OCI-LY7 (cell line): ENCODE results near the gene C16orf74. TPM values are rescaled to one million over a fixed set of nuclear protein-coding genes. Genes with fewer than 3 reads are reported as not detected.

ENCODE experiments used
- BruUV-seq: library from RNA; stranded (reverse); fragments of 400-500 nt; replicated peaks from 2 replicates; lab custom pipeline; 2021; lab: Mats Ljungman, UMichigan
- CTCF ChIA-PET: fragments of 300-600 bp; sonication (Branson Sonifier 250); formaldehyde crosslinking; loops from one replicate; lab custom pipeline; 2022; ENCODE audit warnings: antibody characterized with exemption; ENCODE audit not compliant: unreplicated experiment; lab: Charles Lee
- POLR2A ChIA-PET: fragments of 300-600 bp; sonication (Branson Sonifier 250); formaldehyde crosslinking; loops from one replicate; lab custom pipeline; 2022; ENCODE audit warnings: antibody characterized with exemption; lab: Charles Lee
- DNase-seq: peaks from one replicate; pipeline ENCODE4 v3.0.0-alpha.2; 2015; ENCODE audit warnings: low spot score
- H2AFZ ChIP-seq: fragments of 200-600 bp; sonication (generic), shearing (Covaris generic); 2 replicates; pipeline ENCODE4 v1.6.1; 2014; ENCODE audit warnings: mild to moderate bottlenecking, antibody characterized with exemption, low read length, moderate library complexity
- H3K27ac ChIP-seq: fragments of 200-600 bp; sonication (generic); 2 replicates; pipeline ENCODE4 v1.5.1; 2014; ENCODE audit warnings: mixed run types, low read depth, mild to moderate bottlenecking, moderate library complexity, low read length, inconsistent platforms; ENCODE audit not compliant: poor library complexity, severe bottlenecking
- H3K36me3 ChIP-seq: fragments of 200-600 bp; sonication (generic); 2 replicates; pipeline ENCODE4 v1.6.1; 2014; ENCODE audit warnings: mild to moderate bottlenecking, antibody characterized with exemption, low read length, moderate library complexity, mixed read lengths; ENCODE audit not compliant: insufficient read depth
- H3K4me1 ChIP-seq: fragments of 200-600 bp; sonication (generic); 2 replicates; pipeline ENCODE4 v1.5.1; 2014; ENCODE audit warnings: mild to moderate bottlenecking, low read length; ENCODE audit not compliant: insufficient read depth, poor library complexity, severe bottlenecking
- H3K4me2 ChIP-seq: fragments of 200-600 bp; sonication (generic); 2 replicates; pipeline ENCODE4 v1.6.1; 2014; ENCODE audit warnings: mild to moderate bottlenecking, low read length
- H3K4me3 ChIP-seq: fragments of 200-600 bp; sonication (generic); 2 replicates; pipeline ENCODE4 v1.5.1; 2014; ENCODE audit warnings: mild to moderate bottlenecking, low read depth, low read length; ENCODE audit not compliant: poor library complexity, severe bottlenecking
- H3K79me2 ChIP-seq: fragments of 200-600 bp; sonication (generic); 2 replicates; pipeline ENCODE4 v1.6.1; 2016; ENCODE audit warnings: low read depth, mild to moderate bottlenecking, low read length, moderate library complexity, mixed read lengths; ENCODE audit not compliant: insufficient read depth
- H3K9me2 ChIP-seq: fragments of 200-600 bp; sonication (generic); 2 replicates; pipeline ENCODE4 v1.6.1; 2016; ENCODE audit warnings: mild to moderate bottlenecking, low read length, mixed read lengths; ENCODE audit not compliant: insufficient read depth
- H3K9me3 ChIP-seq: fragments of 200-600 bp; sonication (generic); 2 replicates; pipeline ENCODE4 v1.6.1; 2014; ENCODE audit warnings: mild to moderate bottlenecking, mixed run types, low read length, mixed read lengths
- H4K20me1 ChIP-seq: fragments of 200-600 bp; sonication (generic); 2 replicates; pipeline ENCODE4 v1.6.1; 2014; ENCODE audit warnings: mild to moderate bottlenecking, antibody characterized with exemption, low read length, moderate library complexity, mixed read lengths; ENCODE audit not compliant: insufficient read depth
- EZH2phosphoT487 ChIP-seq: fragments of 200-600 bp; sonication (generic); IDR thresholded peaks from 2 replicates; pipeline ENCODE4 v1.6.1; 2018; ENCODE audit warnings: low read depth, borderline replicate concordance, mild to moderate bottlenecking, mixed run types, antibody characterized with exemption, low read length, moderate library complexity, mixed read lengths
- intact Hi-C: fragments of 100-400 bp; cut with micrococcal nuclease; formaldehyde crosslinking; loops from one replicate; pipeline ENCODE4 v1.10.0; 2022; ENCODE audit not compliant: unreplicated experiment
- total RNA-seq, 2 experiments: library from RNA; depleted of rRNA in 1 of 2; stranded (reverse); fragments of >200 nt in 1 of 2; shearing (Covaris generic) in 1 of 2; gene quantifications; 2 replicates each; pipeline ENCODE4 v1.2.3, GENCODE V29; 2014 to 2022
- TF ChIP-seq, protein P1 (sequence below): fragments of 200-600 bp; sonication (generic); conservative IDR thresholded peaks from 2 replicates; pipeline ENCODE4 v1.5.1; 2014; ENCODE audit warnings: mild to moderate bottlenecking, antibody characterized with exemption, low read length, moderate library complexity, mixed read lengths

Gene C16orf74
- total RNA-seq, 2 experiments from 2014 or later = 6.8 to 9.7 TPM

DNA sequence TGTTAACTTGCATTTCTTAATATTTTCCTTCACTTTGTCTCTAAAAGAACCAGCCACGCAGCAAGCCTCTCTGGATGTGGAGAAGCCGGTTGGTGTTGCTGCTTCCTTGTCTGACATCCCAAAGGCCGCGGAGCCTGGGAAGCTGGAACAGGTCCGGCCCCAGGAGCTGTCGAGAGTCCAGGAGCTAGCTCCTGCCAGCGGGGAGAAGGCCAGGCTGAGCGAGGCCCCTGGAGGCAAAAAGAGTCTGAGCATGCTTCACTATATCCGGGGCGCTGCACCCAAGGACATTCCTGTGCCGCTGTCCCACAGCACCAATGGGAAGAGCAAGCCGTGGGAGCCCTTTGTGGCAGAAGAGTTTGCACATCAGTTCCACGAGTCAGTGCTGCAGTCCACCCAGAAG is 85.0 kb downstream of the C16orf74 start:
- no TSS peak for BruUV-seq
- Histone ChIP-seq H3K27ac (no peak overlapping the region), H3K4me2 (no peak overlapping the region), H3K4me3 (no peak overlapping the region), H3K4me1 (no peaks in the 10 kb centered on the region), H2AFZ (no peak overlapping the region), H3K36me3 (peaks cover 100% of the 10 kb centered on the region), H3K79me2 (no peaks in the 10 kb centered on the region), H4K20me1 (no peaks in the 10 kb centered on the region), H3K9me2 (no peaks in the 10 kb centered on the region), H3K9me3 (no peaks in the 10 kb centered on the region)
- no peak for TF ChIP-seq EZH2phosphoT487
- TF ChIP-seq, protein P1, sequence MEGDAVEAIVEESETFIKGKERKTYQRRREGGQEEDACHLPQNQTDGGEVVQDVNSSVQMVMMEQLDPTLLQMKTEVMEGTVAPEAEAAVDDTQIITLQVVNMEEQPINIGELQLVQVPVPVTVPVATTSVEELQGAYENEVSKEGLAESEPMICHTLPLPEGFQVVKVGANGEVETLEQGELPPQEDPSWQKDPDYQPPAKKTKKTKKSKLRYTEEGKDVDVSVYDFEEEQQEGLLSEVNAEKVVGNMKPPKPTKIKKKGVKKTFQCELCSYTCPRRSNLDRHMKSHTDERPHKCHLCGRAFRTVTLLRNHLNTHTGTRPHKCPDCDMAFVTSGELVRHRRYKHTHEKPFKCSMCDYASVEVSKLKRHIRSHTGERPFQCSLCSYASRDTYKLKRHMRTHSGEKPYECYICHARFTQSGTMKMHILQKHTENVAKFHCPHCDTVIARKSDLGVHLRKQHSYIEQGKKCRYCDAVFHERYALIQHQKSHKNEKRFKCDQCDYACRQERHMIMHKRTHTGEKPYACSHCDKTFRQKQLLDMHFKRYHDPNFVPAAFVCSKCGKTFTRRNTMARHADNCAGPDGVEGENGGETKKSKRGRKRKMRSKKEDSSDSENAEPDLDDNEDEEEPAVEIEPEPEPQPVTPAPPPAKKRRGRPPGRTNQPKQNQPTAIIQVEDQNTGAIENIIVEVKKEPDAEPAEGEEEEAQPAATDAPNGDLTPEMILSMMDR = no peak
- intact Hi-C loops = no loop called here
- POLR2A ChIA-PET = no interaction called here
- no peak for DNase-seq
- CTCF ChIA-PET = no interaction called here

DNA sequence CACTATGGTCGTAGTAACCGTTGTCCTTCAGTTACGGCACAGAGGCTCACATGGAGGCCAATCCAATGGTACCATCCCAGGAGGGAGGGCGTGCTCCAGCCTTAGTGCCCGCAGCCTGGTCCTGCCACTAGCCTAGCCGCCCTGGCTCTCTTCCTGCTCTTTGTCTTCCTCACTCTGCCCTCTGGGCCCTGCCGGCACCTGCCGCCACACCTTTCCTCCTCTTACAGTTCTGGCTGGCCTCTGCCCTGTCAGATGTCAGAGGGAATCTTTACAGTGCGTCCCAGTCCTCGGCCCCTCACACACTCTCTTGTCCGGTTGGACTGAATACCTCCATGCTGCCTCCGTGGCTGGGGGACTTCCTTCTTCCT is 85.5 kb downstream of the C16orf74 start:
- H3K4me2 ChIP-seq = no peak overlapping the region
- no peaks in the 10 kb centered on the region for H3K9me2 ChIP-seq
- DNase-seq = no peak
- H3K9me3 ChIP-seq = no peaks in the 10 kb centered on the region
- no TSS peak for BruUV-seq
- H3K27ac ChIP-seq = no peak overlapping the region
- TF ChIP-seq, protein P1 = no peak
- TF ChIP-seq EZH2phosphoT487 = no peak
- ChIA-PET POLR2A (no interaction called here), CTCF (no interaction called here)
- H3K36me3 ChIP-seq = peaks cover 96% of the 10 kb centered on the region
- no peak overlapping the region for H3K4me3 ChIP-seq
- H3K79me2 ChIP-seq = no peaks in the 10 kb centered on the region
- no peaks in the 10 kb centered on the region for H3K4me1 ChIP-seq
- H4K20me1 ChIP-seq = no peaks in the 10 kb centered on the region
- intact Hi-C loops = no loop called here
- H2AFZ ChIP-seq = no peak overlapping the region

DNA sequence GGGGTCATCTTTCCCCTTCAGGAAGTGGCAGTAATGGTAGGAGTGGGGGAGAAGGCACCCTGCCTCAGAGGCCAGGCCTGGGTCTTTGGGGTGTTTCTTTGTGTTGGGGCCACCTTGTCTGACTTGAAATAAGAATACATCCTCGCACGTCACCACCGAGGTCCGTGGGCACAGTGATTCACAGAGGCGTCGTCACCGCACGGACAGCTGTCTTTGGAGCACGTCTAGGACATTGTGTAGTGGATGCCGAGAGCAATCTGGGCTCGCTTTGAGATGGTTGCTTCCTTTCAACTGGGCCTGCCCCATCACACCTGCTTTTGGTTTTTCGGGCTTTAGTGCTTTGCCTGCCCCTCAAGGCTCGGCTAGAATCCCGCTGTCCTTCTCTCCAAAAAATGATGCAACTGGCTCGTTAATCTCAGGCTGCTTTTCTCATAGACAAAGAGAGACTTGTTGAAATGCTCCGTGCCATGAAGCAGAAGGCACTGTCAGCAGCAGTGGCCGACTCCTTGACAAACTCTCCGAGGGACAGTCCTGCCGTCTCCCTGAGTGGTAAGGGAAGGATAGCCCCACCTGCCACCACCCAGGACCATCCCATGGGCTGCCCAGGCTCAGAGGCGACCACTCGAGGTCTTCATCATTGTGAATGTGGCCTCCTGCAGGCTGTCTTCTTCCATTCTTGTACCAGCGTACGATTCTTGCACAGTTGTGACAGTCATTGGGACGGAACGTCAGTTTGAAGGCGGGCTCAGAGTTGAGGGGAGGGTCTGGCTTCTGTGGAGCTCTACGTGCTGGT is 86.1 kb downstream of the C16orf74 start:
- CTCF ChIA-PET = no interaction called here
- TF ChIP-seq, protein P1 = no peak
- TF ChIP-seq EZH2phosphoT487 = no peak
- H3K4me3 ChIP-seq = no peak overlapping the region
- H2AFZ ChIP-seq = no peak overlapping the region
- no peaks in the 10 kb centered on the region for H4K20me1 ChIP-seq
- no peaks in the 10 kb centered on the region for H3K9me3 ChIP-seq
- no peaks in the 10 kb centered on the region for H3K9me2 ChIP-seq
- H3K27ac ChIP-seq = no peak overlapping the region
- peaks cover 96% of the 10 kb centered on the region for H3K36me3 ChIP-seq
- POLR2A ChIA-PET = no interaction called here
- intact Hi-C loops = no loop called here
- H3K4me1 ChIP-seq = no peaks in the 10 kb centered on the region
- BruUV-seq = no TSS peak
- no peak overlapping the region for H3K4me2 ChIP-seq
- DNase-seq = no peak
- H3K79me2 ChIP-seq = no peaks in the 10 kb centered on the region
